ENCODE results near the gene CCDC157.

The CCDC157 gene

DNA sequence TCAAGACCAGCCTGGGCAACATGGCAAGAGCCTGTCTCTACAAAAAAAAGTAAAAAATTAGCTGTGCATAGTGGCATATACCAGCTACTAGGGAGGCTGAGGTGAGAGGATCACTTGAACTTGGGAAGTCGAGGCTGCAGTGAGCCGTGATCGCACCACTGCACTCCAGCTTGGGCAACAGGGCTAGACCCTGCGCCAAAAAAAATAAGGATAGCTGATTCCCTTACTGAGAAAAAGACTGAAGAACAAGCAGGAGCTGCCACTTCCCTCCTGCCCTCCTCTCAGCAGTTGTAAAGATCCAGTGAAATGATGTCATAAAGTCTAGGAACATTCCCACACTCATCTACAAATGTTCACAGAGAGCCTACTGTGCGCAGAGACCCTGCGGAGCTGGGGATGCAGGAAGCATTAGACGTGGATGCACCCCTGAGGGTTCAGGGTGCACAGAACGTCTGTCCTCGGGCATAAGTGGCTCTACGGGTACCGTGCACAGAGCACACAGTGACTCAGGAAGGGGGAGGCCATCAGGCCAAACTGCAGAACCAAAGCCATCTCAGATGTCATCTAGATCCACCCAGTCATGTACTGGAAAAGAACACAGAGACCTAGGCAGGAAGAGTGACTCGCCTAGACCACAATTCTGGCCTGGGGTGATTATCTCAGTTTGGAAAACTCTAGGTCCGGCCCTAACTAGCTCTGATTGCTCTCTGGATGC lies 51.7 kb downstream of the CCDC157 start:
- in situ Hi-C loops (cut with HindIII; ENCODE audit: low sequenced_read_pairs), result no loop called here

DNA sequence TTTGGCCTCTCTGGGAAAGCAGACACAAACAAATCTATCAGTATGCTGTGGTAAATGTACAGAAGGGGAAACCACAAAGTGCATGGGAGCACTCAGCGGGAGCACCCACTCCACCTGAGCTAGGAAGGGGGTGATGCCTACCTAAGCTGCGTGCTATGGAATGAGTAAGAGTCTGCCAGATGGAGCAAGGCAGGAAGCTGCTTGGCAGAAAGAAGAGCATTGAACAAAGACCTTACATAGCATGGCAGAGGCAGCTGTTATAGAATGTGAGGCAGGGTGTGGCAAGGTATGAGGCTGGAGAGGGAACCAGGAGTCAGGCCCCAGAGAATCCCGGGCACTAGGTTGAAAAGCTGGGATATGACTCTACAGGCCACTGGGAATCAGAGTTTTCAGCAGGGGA lies 55.0 kb downstream of the CCDC157 start:
- in situ Hi-C loops (cut with HindIII; ENCODE audit: low sequenced_read_pairs), result no loop called here

DNA sequence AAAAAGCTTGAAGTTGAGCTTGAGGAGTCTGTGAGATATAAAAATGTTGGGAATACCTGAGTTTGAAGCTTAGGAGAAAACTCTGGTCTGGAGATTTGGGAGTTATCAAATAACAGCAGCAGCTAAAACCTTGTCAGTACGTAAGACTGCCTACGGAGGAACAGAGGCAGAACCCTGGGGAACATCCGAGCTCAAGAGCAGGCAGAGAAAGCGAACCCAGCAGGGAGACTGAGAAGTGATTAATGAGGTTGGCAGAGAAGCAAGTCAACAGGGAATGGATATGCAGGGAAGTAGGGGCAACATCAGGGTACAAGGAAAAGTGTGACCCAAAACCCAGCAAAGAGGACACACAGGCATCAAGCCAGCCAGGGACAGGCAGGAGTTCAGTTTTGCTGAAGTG lies 56.2 kb downstream of the CCDC157 start:
- in situ Hi-C loops (cut with HindIII; ENCODE audit: low sequenced_read_pairs), result no loop called here

DNA sequence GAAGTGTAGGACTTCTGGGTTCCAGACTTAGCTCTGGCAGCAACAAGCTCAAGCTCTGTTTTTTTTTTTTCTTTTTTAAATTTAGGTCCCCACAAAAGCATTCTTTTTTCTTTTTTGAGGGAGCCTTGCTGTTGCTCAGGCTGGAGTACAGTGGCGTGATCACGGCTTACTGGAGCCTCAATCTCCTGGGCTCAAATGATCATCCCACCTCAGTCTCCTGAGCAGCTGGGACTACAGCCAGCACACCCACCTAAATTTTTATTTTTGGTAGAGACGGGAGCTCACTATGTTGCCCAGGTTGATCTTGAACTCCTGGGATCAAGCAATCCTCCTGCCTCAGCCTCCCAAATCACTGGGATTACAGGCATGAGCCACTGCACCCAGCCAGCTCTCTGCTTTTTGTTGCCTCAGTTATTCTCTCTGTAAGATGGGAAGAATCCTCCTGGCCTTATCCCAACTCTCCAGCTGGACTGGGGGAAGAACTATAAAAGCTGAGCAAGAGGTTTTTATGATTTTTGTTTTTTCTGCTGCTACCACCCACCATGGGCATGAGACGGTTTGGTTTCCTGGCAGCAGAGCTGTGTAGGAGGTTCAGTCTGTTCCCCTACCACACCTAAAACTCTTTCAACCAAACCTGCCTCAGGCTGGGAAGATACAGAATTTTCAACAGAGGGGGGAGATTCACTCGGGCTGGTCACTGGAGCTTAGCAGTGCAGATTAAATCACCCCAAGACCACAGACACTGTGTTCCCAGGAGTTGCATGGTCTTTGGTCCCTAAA lies 57.1 kb downstream of the CCDC157 start:
- in situ Hi-C loops (cut with HindIII; ENCODE audit: low sequenced_read_pairs), result no loop called here

DNA sequence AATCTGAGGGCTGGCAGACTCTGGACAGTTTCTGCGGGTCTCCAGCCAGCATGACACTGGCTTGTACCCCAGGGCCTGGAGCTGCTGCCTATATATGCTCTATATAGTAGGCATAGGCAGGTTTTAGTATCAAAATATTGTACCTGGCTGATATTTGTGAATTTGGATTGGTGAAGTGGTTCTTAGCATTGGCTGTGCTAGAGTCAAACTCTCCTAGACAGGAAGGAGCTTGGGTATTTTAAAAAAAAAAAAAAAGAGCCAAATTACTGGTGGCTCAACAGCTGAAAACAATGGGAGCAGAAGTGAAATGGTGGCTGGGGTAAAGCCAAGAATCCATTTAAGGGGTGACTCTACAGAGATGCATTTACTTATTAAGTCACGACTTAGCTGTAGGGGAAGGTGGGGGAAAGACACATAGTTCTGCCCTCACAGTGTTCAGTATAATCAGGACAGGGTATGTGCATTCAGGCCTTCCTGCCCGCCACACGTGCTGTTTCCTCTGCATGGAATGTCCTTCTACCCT lies 57.8 kb downstream of the CCDC157 start:
- in situ Hi-C loops (cut with HindIII; ENCODE audit: low sequenced_read_pairs), result no loop called here

GRCh38 chr22:30416403-30416802 lies 59.6 kb downstream of the CCDC157 start:
- in situ Hi-C loops (cut with HindIII; ENCODE audit: low sequenced_read_pairs), result no loop called here

- in situ Hi-C loops (cut with HindIII; ENCODE audit: low sequenced_read_pairs), result no loop called here
Measured at GRCh38 chr22:30416837-30417236, 60.0 kb downstream of the CCDC157 start.

- in situ Hi-C loops (cut with HindIII; ENCODE audit: low sequenced_read_pairs), result no loop called here
Measured at GRCh38 chr22:30420347-30421125, 63.7 kb downstream of the CCDC157 start.

GRCh38 chr22:30421695-30422480 lies 65.1 kb downstream of the CCDC157 start:
- in situ Hi-C loops (cut with HindIII; ENCODE audit: low sequenced_read_pairs), result no loop called here

DNA sequence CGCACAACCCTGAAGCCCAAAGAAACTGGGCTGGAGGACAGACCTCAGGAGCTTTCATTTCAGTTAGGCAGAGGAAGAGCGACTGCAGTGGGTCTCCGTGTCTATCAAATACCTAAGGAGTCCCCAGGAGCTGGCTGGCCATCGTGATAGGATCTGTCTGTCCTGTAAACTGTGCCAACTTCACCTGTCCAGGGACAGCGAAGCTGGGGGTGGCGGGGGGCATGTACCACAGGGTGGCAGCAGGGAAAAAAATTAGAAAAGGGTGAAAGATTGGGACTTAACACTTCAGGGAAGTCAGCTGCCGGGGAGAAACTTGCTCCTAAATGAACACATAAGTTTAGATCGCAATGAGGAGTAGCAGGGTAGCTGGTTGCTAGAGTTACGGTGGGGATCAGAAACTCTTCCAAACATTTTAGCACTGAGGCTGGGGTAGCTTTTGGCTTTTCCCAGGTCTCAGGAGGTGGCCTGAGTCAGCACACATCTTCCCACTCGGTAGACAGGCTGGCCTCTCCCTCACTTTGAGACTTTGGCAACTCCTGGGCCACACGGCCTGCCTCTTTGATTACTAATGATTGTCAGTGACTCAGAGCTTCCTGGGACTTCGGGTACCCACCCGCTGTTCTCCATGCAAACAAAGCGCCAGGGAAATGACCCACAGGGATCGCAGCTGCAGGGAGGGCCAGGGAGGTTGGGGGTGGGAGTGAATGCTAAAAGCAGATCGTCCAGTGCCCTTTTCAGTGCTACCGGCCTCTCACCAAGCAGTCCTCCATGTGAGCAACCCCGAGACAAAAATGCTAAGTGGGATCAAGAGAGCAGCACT lies 65.9 kb downstream of the CCDC157 start:
- in situ Hi-C loops (cut with HindIII; ENCODE audit: low sequenced_read_pairs), result no loop called here

GRCh38 chr22:30423301-30423958 lies 66.6 kb downstream of the CCDC157 start:
- in situ Hi-C loops (cut with HindIII; ENCODE audit: low sequenced_read_pairs), result no loop called here

GRCh38 chr22:30423959-30424533 lies 67.2 kb downstream of the CCDC157 start:
- in situ Hi-C loops (cut with HindIII; ENCODE audit: low sequenced_read_pairs), result no loop called here

DNA sequence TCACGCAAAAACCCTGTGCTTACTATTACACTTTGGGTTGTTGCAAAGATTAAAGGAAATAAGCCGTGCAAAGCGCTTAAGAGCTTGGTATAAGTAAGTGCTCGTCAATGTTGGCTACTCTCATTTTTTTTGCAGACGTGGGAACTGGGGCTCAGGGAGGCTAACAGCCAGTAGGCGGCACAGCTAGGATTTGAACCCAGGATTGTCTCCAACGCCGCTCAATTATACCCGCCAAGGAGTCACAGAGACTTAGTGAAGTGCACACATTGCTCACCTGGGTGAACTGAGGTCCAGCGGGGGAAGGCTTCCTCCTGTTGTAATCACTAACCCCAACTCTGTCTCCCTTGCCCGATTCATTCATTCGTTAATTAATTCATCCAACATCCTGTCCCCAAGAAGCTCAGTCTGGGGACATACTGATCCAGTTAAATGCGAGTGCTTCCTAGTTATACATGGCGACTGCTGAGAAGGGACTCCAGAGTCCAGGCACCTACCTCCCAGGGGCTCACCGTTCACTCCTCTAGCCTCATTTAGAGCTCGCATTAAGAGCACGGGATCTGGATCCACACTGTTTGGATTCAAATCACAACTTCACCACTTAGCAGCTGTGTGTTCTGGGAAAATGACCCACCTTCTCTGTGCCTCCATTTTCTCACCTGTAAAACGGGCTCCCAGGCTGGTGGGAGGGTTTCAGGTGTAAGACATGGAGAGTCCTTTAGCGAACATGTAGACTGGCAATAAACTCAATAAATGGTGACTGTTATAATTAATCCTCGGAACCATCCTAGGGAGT lies 67.9 kb downstream of the CCDC157 start:
- in situ Hi-C loops (cut with HindIII; ENCODE audit: low sequenced_read_pairs), result loop anchor here (5.0 kb wide), 1 partner anchor 88 kb away; no protein-coding TSS in a partner anchor

GRCh38 chr22:30425327-30425615 lies 68.5 kb downstream of the CCDC157 start:
- in situ Hi-C loops (cut with HindIII; ENCODE audit: low sequenced_read_pairs), result loop anchor here (5.0 kb wide), 1 partner anchor 87 kb away; no protein-coding TSS in a partner anchor

DNA sequence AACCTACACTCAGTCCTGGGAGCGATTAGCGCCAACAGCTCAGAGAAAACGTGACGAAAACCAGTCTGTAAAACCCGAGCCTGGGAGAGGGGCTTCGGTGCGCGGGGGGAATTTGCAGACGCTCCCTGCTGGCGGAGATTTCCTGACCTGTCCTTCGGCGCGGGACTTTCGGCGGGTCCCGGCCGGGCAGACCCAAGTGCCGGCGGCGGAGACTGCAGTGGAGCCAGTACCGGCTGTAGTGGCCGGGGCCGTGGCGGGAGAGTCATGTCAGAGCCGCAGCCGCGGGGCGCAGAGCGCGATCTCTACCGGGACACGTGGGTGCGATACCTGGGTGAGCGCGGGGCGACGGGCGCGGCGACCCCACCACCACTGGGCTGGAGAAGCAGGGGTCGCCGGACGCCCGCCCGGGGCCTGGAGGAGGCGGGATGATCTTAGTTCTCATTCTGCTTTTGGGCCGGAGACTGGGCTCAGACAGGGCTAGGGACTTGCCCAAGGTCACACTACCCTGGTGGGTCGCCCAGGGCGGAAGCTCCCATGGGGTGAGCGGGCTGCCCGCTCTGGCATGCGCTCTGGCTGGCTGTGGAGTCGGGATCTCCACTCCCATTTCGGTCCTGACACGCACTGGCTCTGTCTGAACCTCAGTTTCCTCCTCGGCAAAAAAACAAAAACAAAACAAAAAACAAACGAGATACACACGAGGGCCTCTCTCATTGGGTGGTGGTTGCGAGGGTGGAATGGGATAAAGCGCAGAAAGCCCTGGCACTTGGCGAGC lies 69.0 kb downstream of the CCDC157 start, which contains the start of gene MTFP1:
TSS of gene MTFP1 (plus strand) at position 153 of the 772 bp plus-strand sequence. CDS start at position 265, 112 bp downstream.
- in situ Hi-C loops (cut with HindIII; ENCODE audit: low sequenced_read_pairs), result loop anchor here (5.0 kb wide), 1 partner anchor 86 kb away; no protein-coding TSS in a partner anchor

Data from DLD1 (cell line).